GM21367 (cell line): ENCODE measurements around the gene ADCK2.
"Not testable (repeated sequence)": the region's sequence is repeated elsewhere in the genome, so short reads cannot be mapped to it uniquely, and the experiment has no call there.

ENCODE experiments used
- ATAC-seq: cut with Tn5 transposase; IDR thresholded peaks from one replicate; pipeline ENCODE4 v1.9.1; 2021; ENCODE audit not compliant: unreplicated experiment

Gene ADCK2, protein sequence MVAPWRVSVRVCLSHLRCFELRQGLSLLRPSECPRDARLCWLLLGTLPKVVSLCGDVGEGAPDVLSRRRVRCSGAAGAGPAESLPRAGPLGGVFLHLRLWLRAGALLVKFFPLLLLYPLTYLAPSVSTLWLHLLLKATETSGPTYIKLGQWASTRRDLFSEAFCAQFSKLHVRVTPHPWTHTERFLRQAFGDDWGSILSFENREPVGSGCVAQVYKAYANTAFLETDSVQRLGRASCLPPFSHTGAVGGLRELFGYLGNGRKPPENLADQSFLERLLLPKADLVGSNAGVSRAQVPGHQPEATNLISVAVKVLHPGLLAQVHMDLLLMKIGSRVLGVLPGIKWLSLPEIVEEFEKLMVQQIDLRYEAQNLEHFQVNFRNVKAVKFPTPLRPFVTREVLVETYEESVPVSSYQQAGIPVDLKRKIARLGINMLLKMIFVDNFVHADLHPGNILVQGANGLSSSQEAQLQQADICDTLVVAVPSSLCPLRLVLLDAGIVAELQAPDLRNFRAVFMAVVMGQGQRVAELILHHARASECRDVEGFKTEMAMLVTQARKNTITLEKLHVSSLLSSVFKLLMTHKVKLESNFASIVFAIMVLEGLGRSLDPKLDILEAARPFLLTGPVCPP

DNA sequence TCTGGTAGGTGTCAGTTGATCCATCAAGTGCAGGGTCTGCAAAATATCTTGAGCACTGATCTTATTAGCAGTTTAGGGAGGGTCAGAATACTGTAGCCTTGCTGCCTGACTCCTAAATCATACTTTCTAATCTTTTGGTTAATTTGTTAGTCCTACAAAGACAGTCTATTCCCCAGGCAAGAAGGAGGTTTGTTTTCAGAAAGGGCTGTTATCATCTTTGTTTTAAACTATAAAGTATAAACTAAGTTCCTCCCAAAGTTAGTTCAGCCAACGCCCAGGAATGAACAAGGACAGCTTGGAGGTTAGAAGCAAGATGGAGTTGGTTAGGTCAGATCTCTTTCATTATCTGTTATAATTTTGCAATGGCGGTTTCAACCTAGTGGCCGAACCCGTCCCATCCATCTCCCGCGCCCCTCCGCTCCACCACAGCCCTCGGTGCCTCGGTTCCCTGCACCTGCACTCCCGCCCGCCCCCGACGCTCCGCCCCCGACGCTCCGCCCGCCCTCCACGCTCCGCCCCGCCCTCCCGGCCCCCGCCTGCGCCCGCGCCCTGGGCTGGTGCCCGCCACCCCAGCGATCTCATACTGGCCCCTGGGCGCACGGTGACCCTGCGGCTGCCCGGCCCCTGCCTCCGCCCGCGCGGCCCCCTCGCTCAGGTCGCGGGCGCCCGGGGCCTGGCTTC is at the start of gene ADCK2:
Gene ADCK2 (plus strand): TSS at position 564 of the 681 bp plus-strand sequence. CDS start 386 bp downstream, outside the sequence.
- peak; percentile 37 for ATAC-seq

DNA sequence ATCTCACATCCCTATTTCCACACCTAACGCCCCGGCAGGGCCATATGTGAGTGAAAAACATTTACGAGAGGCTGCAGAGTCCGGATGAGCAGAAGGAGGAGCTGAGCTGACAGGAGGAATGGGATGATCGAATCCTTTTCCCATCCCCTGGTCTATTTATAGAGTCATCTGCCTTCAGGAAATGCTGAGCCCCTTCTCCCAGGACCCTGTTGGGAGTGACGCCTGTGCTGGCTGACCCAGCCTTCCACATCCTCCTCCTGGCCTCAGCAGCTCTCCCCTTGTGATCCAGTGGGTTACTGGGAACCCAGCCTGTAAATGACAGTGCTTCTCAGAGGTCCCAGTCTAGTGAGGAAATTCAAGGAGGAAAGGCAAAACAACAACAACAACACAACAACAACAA is 48.8 kb upstream of the ADCK2 start:
- ATAC-seq = no peak

DNA sequence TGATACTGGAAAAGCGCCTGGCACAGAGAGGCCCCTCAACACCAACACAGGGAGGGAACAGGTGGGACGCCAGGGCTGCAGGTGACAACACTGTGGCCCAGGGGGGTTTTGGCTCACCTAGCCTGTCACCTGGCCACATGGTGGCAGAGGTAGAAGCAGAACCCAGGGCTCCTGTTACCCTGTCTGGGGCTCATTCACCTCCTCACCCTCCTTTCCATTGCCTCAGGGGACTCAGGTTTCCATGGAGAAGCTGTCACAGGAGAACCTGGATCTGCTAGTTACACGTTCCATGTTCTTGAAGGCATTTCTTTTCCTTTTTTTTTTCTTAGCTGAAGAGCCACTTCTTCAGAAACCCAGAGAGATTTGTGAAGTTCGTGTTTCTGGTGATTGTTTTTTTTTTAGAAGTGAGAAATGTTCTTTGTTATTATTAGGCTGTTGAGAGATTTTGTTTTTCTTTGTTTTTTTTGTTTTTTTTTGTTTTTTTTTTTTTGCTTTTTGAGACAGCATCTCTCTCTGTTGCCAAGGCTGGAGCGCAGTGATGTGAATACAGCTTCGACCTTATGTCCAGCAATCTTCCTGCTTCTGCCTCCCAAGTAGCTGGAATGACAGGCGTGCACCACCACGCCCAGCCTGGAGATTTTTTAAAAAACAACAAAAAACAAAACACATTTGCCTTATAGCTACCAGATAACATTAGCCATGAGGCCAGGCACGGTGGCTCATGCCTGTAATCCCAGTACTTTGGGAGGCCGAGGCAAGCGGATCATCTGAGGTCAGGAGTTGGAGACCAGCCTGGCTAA is 48.2 kb upstream of the ADCK2 start:
- no peak for ATAC-seq

DNA sequence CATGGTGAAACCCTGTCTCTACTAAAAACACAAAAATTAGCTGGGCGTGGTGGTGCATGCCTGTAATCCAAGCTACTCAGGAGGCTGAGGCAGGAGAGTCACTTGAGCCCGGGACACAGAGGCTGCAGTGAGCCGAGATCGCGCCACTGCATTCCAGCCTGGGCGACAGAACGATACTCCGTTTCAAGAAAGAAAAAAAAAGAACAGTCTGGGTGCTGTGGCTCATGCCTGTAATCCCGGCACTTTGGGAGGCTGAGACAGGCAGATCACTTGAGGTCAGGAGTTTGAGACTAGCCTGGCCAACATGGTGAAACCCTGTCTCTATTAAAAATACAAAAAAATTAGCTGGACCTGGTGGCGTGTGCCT is 47.6 kb upstream of the ADCK2 start:
- not testable (repeated sequence) for ATAC-seq

DNA sequence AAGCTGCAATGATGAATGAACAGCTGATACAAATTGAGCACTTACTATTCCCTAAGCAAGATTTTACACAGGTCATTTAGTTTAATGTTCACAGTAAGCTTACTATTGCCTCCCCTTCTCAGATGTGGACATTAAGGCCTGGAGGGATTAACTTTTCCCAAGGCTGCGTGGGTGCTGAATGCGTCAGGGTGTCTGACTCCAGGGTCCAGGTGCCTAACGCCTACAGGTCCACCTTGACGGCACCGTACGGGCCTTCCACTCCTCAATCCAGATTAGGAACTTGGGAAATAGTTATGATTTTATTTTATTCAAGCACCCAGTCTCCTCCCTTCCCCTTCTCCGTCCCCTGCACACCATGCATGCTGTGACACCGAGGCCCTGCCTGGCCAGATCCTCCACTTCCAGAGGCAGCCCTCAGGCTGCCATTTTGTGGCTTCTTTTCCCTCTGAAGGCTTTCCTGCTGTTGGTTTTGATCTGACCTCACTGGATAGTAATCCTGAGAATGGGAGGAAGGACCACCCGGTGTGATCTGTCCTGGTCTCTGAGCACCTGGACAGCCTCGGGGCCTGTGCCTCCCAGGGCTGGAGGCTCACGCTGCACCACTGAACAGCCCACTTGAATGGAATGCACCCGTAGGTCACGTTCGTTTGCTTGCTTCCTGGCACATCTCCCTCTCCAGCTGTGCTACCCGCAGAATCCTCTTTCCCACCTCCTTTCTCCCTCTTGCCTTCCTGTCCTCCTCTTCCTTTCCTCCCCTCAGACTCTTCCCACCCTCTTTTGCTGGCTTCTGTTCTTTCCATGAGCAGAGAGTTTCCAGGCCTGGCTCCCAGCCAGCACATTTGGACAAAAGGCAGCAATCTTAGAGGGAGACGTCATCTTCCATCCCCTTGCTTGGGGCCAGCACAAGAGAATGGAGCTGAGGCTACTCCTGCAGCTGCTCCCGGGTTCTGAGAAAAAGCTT is 46.6 kb upstream of the ADCK2 start:
- ATAC-seq = no peak

DNA sequence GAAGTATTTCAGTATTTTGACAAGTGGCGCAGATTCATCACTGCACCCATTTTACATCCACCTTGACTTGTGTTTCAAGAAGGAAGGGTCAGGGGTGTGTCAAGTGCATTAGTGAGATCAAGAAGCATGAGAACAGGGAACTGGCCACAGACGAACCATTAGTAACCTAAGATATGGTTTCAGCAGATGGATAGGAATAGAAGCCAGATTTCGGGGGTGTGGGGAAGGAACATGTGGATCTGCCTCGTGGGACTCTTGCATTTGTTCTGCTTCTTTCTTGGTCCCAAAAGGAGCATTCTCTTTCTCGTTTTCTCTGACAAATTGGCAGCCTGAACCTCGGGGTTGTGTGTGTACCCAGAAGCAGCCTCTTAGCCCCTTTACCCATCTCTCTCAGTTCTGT is 41.7 kb upstream of the ADCK2 start:
- ATAC-seq = no peak

DNA sequence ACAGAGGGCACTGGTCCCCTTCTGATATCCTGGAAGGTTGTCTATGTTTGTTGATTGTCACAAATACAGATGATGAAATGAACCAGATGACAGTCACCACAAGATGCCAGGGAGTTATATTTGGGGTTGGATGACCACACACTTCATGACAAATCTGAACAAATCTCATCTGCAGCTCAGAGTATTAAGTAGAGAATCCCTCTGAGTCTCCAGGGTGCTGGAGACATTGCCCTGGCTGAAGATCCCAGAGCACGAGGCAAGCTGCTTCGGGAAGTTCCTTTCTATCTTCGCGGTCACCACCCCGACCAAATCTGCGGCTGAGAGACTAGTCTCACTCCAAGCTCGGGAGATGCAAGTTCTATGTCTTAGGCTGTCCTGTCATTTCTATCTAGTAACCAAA is 41.1 kb upstream of the ADCK2 start:
- ATAC-seq = no peak

DNA sequence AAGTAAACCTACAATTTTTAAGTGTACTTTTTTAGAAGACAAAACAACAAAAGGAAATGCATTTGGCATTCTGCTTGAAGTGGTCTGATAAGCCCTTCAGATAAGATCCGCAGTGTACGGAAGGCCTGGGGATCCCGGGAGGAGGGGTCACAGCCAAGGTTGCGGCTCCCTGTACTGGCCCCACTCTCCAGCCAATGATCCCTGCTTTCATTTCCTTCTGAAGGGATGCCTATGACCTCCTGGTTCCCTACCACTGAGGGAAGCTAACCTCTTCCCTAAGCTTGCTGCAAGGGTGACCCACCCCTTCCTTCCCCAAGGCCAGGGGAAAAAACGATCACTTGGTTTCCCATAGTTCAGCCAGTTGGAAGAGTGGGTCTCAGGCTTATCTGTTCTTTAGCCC is 37.4 kb upstream of the ADCK2 start:
- ATAC-seq = no peak

DNA sequence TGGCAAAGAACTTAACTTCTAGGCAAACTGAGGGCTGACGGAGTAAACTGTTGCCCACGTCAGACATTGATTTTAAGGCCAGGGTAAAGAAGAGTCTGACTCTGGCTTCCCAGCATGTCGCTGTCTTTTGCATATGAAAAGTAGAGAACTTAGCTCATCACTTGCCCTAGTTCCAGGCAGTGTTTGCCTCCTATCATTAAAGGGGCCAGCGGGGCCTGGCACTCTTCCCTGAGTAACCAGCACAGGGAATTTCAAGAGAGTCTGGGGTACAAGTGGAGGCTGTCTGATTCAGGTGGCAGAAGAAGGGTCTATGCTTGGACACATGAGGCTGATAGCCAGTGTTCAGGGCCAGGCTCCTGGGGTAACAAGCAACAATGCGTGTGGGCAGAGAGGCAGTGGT is 36.9 kb upstream of the ADCK2 start:
- no peak for ATAC-seq

DNA sequence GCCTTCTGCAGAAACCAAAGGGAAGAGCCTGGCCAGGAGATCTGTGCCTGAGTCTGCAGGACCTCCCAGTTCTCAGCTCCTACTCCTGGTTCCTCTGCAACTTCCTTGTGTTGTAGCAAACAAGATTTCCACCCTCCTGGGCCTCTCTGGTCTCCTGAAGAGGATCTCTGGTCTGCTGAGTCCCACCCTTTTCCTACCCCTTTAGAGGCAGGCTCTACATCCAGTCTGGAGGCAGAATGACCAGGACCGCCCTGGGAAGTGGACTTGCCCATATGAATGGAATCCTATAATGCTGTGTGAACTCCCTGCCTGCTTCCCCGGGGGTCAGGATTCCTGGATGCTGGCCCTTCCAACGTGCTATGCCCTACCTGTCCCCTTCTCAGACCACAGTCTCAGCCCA is 35.3 kb upstream of the ADCK2 start:
- no peak for ATAC-seq

DNA sequence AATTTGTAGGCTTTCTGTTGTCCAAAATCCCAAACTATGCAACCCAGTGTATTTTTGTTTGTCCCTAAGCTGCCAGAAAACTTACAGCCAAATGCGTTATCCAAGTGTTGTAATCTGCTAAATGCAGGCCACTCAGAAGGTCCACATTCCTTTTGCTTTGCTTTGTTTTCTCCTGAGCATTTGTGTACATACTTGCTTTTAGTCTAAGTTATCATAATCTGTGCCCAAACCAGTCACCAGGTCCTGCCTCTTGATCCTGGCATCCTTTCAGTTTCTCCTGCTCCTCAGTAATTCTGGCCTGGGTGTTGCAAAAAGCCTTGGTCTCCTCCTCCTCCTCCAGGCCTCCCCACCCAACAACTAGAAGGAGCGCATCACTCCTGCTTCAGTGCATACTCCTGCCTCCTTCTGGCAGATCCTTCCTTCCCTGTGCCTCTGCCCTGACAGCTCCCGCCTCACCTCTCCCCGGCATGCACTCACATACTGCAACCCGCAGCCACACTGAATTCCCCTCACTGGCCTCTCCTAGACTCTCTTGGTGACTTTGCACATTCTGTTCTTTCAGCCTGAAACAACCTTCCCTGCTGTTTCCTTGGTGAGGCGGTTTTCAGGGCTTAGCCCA is 34.5 kb upstream of the ADCK2 start:
- ATAC-seq = no peak

DNA sequence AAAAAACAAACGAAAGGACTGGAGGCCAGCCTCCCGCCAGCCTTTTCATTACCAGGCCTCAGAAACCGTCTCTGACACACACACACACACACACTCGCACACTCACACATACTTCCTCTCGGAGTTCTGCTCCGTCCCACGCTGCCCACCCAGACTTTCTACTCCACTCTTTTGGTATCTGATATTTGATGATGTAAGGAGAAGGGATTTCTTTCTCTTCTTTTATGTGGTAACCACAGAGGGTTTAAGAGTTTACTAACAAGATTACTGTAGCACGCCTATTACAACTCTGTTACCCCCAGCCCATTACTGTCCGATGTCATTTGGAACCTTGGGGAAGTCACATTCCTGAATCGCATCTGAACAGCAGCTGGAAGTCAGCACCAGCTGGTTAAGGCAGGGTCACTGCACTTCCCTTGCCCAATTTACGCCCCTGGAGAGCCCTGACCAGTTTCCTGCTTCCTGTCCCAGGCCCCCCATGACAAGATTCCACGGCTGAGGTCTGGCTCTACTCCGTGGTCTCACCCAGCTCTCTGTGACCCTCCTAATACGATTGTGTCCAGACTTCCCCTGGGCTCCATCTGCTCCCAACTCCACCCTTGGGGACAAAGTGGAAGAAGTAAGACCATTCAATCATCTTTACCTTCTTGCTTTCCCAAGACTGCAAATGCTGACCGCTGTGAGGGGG is 33.2 kb upstream of the ADCK2 start:
- ATAC-seq = no peak

DNA sequence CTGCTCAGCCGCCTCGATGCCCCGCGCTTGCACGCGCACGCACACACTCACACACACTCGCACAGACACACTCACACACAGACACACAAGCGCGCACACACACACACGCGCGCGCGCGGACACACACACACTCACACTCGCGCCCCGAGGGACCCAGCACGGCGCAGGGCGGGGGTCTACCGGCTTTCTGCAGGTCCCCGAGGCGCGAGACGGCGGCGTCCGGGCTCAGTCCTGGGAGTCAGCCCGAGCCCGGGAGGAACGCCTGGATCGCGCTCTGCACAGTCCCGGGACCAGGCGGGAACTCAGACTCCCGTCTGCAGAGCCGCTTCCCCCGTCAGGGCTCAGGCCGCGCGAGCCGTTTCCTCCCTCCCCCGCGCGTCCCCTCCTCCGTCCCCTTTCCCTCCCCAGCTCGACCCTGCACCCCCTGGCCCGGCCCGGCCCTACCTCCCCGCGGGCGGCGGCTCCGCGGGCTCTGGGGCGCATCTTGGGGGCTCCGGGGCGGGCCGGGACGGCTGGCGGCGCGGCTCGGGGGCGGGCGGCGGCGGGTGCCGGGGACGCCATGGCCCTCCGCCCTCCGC is 32.6 kb upstream of the ADCK2 start:
- no peak for ATAC-seq

DNA sequence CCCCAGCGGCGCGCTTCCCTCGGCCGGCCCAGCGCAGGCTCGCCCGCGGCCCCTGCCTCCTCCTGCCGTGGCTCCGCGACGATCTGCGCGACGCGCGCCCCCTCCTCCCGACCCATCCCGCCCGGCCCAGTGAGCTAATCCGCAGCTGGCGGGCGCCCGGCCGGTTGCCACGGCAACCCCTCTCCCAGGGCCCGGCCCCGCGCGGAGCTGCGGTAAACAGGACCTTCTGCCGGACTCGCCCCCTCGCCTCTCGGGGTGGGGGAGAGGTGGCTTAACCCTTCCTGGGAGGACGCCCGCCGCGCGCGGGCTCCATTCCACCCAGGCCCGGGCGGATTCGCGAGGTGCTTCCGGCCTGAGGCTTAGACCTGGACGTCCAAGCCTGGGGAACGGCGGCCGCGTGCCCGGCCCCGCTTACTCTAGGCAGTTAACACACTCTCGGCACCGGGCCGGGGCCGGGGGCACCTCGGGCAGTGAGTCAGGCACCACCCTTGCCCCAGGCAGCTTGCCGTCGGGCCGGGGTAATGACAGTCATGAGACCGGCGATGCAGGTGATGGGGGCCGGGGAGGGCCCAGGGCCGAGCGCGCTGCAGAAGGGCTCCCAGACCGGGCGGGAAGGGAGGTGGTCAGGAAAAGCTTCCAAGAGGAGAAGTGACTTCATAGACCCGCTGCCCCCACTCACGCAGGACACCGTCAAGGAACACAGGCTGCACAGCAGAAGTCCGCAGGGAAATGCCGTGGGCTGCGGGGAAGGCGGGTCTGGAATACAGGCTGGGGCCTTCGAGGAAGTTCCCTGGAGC is 31.8 kb upstream of the ADCK2 start, which contains the start of gene DENND2A:
Gene DENND2A (minus strand): TSS at position 87 of the 797 bp plus-strand sequence. CDS start 38,416 bp downstream, outside the sequence.
- no peak for ATAC-seq

DNA sequence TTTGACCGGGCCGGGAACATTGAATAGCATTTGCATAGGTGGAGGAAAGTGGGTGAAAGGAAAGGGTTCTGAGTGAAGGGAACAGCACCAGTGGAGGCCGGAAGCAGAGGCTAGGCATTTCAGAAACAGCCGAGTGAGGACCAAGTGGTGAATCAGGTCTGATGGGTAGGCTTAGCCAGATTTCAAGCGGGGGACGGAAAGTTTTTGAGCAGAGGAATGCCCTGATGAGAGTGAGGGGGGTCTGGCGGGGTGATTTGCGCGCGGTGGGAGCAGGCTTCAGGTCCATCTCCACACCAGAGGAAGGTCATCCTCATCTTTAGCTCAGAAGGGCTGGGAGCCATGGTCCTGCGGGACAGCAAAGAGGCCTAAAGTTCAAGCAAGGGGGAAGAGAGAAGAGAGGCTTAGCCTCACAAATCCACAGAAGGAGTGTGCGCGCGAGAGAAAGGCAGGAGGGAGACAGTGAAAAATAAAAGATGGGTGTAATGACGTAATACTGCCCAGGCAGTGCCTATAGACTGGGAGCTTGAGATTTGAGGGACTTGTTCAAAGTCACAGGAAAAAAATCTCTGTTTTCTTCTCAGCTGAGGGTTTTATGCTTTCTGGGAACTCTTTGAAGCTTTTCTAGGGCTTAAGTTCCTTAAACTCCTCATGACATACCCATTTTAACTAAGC is 31.1 kb upstream of the ADCK2 start:
- no peak for ATAC-seq

DNA sequence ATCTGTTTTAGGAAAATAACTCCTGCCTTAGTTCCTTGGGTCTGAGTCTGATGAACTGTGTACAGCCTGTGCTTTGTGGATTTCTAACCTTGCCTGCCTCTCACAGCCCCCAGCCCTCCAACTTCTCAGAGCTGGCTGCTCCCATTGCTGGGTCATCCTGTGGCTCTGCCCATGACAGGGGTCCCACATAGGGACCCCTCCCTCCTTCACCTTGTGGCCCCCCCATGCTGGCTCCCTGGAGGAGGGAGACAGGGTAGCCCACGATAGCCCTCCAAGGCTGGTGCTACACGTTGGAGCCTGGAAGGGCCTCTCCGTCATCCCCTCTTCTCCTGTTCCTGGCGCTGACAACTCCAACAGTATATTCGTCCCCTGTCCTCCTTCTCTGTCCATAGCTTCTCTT is 29.3 kb upstream of the ADCK2 start:
- ATAC-seq = no peak

DNA sequence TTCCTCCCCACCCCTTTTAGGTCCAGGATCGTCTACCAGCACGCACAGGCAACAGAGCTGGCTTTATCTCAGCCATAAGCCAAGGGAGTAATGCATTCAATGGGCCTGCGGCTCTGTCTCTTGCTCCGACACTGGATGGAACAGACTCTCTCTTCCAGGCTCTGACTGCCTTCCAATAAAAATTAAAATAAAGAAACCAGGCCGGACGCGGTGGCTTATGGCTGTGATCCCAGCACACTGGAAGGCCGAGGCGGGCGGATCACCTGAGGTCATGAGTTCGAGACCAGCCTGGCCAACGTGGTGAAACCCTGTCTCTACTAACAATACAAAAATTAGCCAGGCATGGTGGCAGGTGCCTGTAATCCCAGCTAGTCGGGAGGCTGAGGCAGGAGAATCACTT is 28.0 kb upstream of the ADCK2 start:
- not testable (repeated sequence) for ATAC-seq
